HepG2 (cell line): Measurements from ENCODE around the gene RREB1. TPM values are rescaled to one million over a fixed set of nuclear protein-coding genes. Genes with fewer than 3 reads are reported as not detected.
A peak's percentile ranks its signal among the peaks of the same experiment; 100 is the strongest.

Experiments used
- ARNTL ChIP-seq: sonication (generic); formaldehyde crosslinking; IDR thresholded peaks from 2 replicates; pipeline ENCODE4 v1.4.0; 2020; ENCODE audit warnings: mild to moderate bottlenecking, missing genetic modification reagents
- ATM ChIP-seq: fragments of 450-650 bp; IDR thresholded peaks from 2 replicates; pipeline ENCODE4 v1.7.1; 2017; ENCODE audit warnings: mild to moderate bottlenecking, borderline replicate concordance
- FLYWCH1 ChIP-seq: sonication (generic); formaldehyde crosslinking; IDR thresholded peaks from 2 replicates; pipeline ENCODE4 v1.8.1; 2023; ENCODE audit warnings: mild to moderate bottlenecking, missing genetic modification reagents
- HDAC2 ChIP-seq: sonication (generic); formaldehyde crosslinking; IDR thresholded peaks from 2 replicates; pipeline ENCODE4 v1.4.0; 2020; ENCODE audit warnings: missing genetic modification reagents
- IKZF1 ChIP-seq: fragments of 450-650 bp; IDR thresholded peaks from 2 replicates; pipeline ENCODE4 v1.7.1; 2016
- MEIS2 ChIP-seq: sonication (generic); formaldehyde crosslinking; IDR thresholded peaks from 2 replicates; pipeline ENCODE4 v1.9.0; 2021; ENCODE audit warnings: mild to moderate bottlenecking, missing genetic modification reagents
- NFYB ChIP-seq: sonication (generic); formaldehyde crosslinking; IDR thresholded peaks from 2 replicates; pipeline ENCODE4 v1.4.0; 2020; ENCODE audit warnings: missing genetic modification reagents
- NFYC ChIP-seq: IDR thresholded peaks from 2 replicates; pipeline ENCODE4 v1.6.1; 2016; ENCODE audit warnings: missing genetic modification reagents, missing compliant biosample characterization
- NONO ChIP-seq, 2 experiments: fragments of 450-650 bp in 1 of 2; sonication (generic) in 1 of 2; formaldehyde crosslinking in 1 of 2; IDR thresholded peaks in 1 of 2; conservative IDR thresholded peaks in 1 of 2; 2 replicates each; pipeline versions ENCODE4 v1.6.1 to v1.8.0; 2017 to 2022; ENCODE audit warnings: mild to moderate bottlenecking in 1 of 2, missing genetic modification reagents in 1 of 2, moderate library complexity in 1 of 2
- NR2C2 ChIP-seq: sonication (generic); formaldehyde crosslinking; IDR thresholded peaks from 2 replicates; pipeline ENCODE4 v1.4.0; 2020; ENCODE audit warnings: missing genetic modification reagents, mild to moderate bottlenecking, moderate library complexity, borderline replicate concordance
- SAFB2 ChIP-seq: sonication (generic); formaldehyde crosslinking; IDR thresholded peaks from 2 replicates; pipeline ENCODE4 v1.5.1; 2020; ENCODE audit warnings: missing genetic modification reagents, low read depth, mild to moderate bottlenecking, borderline replicate concordance
- SNAPC2 ChIP-seq: sonication (generic); formaldehyde crosslinking; IDR thresholded peaks from 2 replicates; pipeline ENCODE4 v1.8.1; 2022; ENCODE audit warnings: mild to moderate bottlenecking, missing genetic modification reagents
- TCF7L2 ChIP-seq: IDR thresholded peaks from 2 replicates; pipeline ENCODE4 v1.6.1; 2011; ENCODE audit warnings: mild to moderate bottlenecking, low read depth, low read length, moderate library complexity
- ZBTB42 ChIP-seq: sonication (generic); formaldehyde crosslinking; IDR thresholded peaks from 2 replicates; pipeline ENCODE4 v1.5.0; 2020; ENCODE audit warnings: mild to moderate bottlenecking, missing genetic modification reagents
- ZNF274 ChIP-seq: sonication (generic); formaldehyde crosslinking; IDR thresholded peaks from 2 replicates; pipeline ENCODE4 v1.5.1; 2020; ENCODE audit warnings: mild to moderate bottlenecking, missing genetic modification reagents
- ZNF577 ChIP-seq: sonication (generic); formaldehyde crosslinking; IDR thresholded peaks from 2 replicates; pipeline ENCODE4 v1.4.0; 2020; ENCODE audit warnings: mild to moderate bottlenecking, low read depth, missing genetic modification reagents, borderline replicate concordance
- ZNF605 ChIP-seq: sonication (generic); formaldehyde crosslinking; IDR thresholded peaks from 2 replicates; pipeline ENCODE4 v1.8.0; 2022; ENCODE audit warnings: mild to moderate bottlenecking, missing genetic modification reagents
- ZNF614 ChIP-seq: IDR thresholded peaks from 2 replicates; pipeline ENCODE4 v1.6.1; 2018; ENCODE audit warnings: missing biosample characterization, missing genetic modification reagents, inconsistent platforms, borderline replicate concordance
- polyA plus RNA-seq, 8 experiments: library from polyadenylated mRNA; depleted of rRNA in 3 of 8; stranded (reverse) in 7 of 8; unstranded in 1 of 8; fragments of >200 nt; fragmentation: Illumina TruSeq in 4 of 8; extraction: Trizol in 4 of 8; gene quantifications; 2 replicates each; pipeline versions ENCODE4 v1.2.1 to v1.2.3, GENCODE V29; 2011 to 2016; ENCODE audit warnings: low read depth in 4 of 8, missing spikeins in 1 of 8, mixed read lengths in 1 of 8; ENCODE audit not compliant: insufficient read depth in 1 of 8
- total RNA-seq, 5 experiments: library from RNA; depleted of rRNA; stranded (reverse); fragments of >200 nt; fragmentation: Illumina TruSeq; extraction: Trizol; gene quantifications; 2 replicates each; pipeline ENCODE4 v1.2.3, GENCODE V29; 2016; ENCODE audit warnings: low read depth in 1 of 5
- TF ChIP-seq, protein P1 (sequence below), 2 experiments: sonication (generic) in 1 of 2; formaldehyde crosslinking in 1 of 2; IDR thresholded peaks; 2 replicates each; pipeline versions ENCODE4 v1.5.1 to v1.6.1; 2011 to 2020; ENCODE audit warnings: borderline replicate concordance in 1 of 2, low read depth in 1 of 2, low read length in 1 of 2, mild to moderate bottlenecking in 1 of 2, missing genetic modification reagents in 1 of 2, moderate library complexity in 1 of 2
- TF ChIP-seq, protein P2 (sequence below): sonication (generic); formaldehyde crosslinking; IDR thresholded peaks from 2 replicates; pipeline ENCODE4 v1.4.0; 2020; ENCODE audit warnings: low read depth, mild to moderate bottlenecking, missing genetic modification reagents

Gene RREB1
- total and polyA plus RNA-seq, 2 of the 13 experiments (the other 11 are each of a cell fraction or from before 2014, with no cell fraction given) = 6.1 to 23.2 TPM

DNA sequence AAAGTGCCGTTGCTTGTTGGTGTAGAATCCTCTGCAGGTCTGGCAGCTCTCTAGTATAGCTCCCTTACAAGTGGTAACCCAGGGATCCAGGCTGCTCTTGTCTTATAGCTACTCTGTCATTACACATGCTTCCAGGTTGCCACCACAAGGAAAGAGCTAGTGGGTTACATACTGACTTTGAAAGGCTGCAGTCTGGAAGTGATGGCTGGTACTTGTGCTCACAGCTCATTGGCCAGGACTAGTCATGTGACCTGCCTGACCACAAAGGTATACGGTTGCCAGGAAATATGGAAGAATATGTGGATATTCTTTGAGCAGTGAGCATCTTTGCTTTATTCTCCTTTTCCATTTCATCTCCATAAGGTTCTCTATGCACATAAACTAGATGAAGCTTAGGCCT is 46.0 kb downstream of the RREB1 start (continued):
- TF ChIP-seq ARNTL (CRISPR knock-in tag) (no peak), ZNF577 (no peak), TCF7L2 (no peak), ZNF614 (CRISPR knock-in tag) (no peak), NFYC (CRISPR knock-in tag) (peak; percentile 40; the same call in 1 of the 2 replicates), ZNF274 (CRISPR knock-in tag) (no peak), IKZF1 (no peak), SAFB2 (no peak), NFYB (CRISPR knock-in tag) (peak; percentile 27; the same call in 1 of the 2 replicates), ZNF605 (no peak), MEIS2 (no peak), FLYWCH1 (CRISPR knock-in tag) (no peak), ATM (no peak), ZBTB42 (no peak), NR2C2 (CRISPR knock-in tag) (no peak), NONO (IDR thresholded peaks at IDR 0.05) (no peak), NONO (CRISPR knock-in tag; conservative IDR thresholded peaks at IDR 0.05) (no peak), SNAPC2 (CRISPR knock-in tag) (no peak), HDAC2 (CRISPR knock-in tag) (no peak)
- TF ChIP-seq, protein P1, sequence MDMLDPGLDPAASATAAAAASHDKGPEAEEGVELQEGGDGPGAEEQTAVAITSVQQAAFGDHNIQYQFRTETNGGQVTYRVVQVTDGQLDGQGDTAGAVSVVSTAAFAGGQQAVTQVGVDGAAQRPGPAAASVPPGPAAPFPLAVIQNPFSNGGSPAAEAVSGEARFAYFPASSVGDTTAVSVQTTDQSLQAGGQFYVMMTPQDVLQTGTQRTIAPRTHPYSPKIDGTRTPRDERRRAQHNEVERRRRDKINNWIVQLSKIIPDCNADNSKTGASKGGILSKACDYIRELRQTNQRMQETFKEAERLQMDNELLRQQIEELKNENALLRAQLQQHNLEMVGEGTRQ (IDR thresholded peaks at IDR 0.05; ENCODE audit: low read depth, low read length) = peak; percentile 22; the same call in 1 of the 2 replicates
- TF ChIP-seq, protein P1 (CRISPR knock-in tag; IDR thresholded peaks at IDR 0.05; ENCODE audit: borderline replicate concordance) = no peak
- TF ChIP-seq, protein P2, sequence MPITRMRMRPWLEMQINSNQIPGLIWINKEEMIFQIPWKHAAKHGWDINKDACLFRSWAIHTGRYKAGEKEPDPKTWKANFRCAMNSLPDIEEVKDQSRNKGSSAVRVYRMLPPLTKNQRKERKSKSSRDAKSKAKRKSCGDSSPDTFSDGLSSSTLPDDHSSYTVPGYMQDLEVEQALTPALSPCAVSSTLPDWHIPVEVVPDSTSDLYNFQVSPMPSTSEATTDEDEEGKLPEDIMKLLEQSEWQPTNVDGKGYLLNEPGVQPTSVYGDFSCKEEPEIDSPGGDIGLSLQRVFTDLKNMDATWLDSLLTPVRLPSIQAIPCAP = no peak
- TF ChIP-seq, all 625 proteins: peak for 3
